HAP-1 (cell line): ENCODE measurements around the gene FBXW8.

Experiments used
- DNase-seq, 2 experiments: peaks; one replicate each; pipeline ENCODE4 v3.0.0-alpha.2; 2016 to 2020; ENCODE audit warnings: low spot score in 2 of 2
- H3K27me3 ChIP-seq: fragments of 250-450 bp; sonication (Bioruptor Pico); 2 replicates; pipeline ENCODE4 v1.5.1; 2020; ENCODE audit warnings: low read depth, mild to moderate bottlenecking, moderate library complexity
- H3K36me3 ChIP-seq: fragments of 250-450 bp; sonication (Bioruptor Pico); replicated peaks from 2 replicates; pipeline ENCODE4 v1.5.1; 2020; ENCODE audit warnings: mild to moderate bottlenecking
- H3K4me1 ChIP-seq: fragments of 250-450 bp; sonication (Bioruptor Pico); 2 replicates; pipeline ENCODE4 v1.5.1; 2020; ENCODE audit warnings: mild to moderate bottlenecking
- H3K4me3 ChIP-seq: fragments of 250-450 bp; sonication (Bioruptor Pico); 2 replicates; pipeline ENCODE4 v1.5.1; 2020; ENCODE audit warnings: mild to moderate bottlenecking, moderate library complexity
- H3K9me3 ChIP-seq: fragments of 250-450 bp; sonication (Bioruptor Pico); 2 replicates; pipeline ENCODE4 v1.5.1; 2020; ENCODE audit warnings: mild to moderate bottlenecking, moderate library complexity
- in situ Hi-C: fragments of 300-500 bp; cut with MboI; formaldehyde crosslinking; loops from 3 replicates; pipeline ENCODE4 v1.14.3; 2020; ENCODE audit warnings: low sequenced_read_pairs, inconsistent platforms, mixed read lengths

FBXW8 gene

GRCh38 chr12:116939734-116940133 is 29.0 kb downstream of the FBXW8 start:
- Histone ChIP-seq H3K27me3 (no peaks in the 10 kb centered on the region), H3K4me1 (no peaks in the 10 kb centered on the region), H3K36me3 (no peaks in the 10 kb centered on the region; the same call in 1 of the 2 replicates), H3K4me3 (no peak overlapping the region), H3K9me3 (no peaks in the 10 kb centered on the region)
- DNase-seq = no peak
- in situ Hi-C loops = no loop called here

GRCh38 chr12:116941188-116941587 is 30.4 kb downstream of the FBXW8 start:
- Histone ChIP-seq H3K27me3 (no peaks in the 10 kb centered on the region), H3K36me3 (peaks cover 5% of the 10 kb centered on the region), H3K4me1 (no peaks in the 10 kb centered on the region), H3K9me3 (no peaks in the 10 kb centered on the region), H3K4me3 (no peak overlapping the region)
- DNase-seq = no peak
- in situ Hi-C loops = no loop called here

GRCh38 chr12:116943419-116944372 is 32.9 kb downstream of the FBXW8 start:
- in situ Hi-C loops = no loop called here
- H3K9me3 ChIP-seq = no peaks in the 10 kb centered on the region
- H3K4me3 ChIP-seq = no peak overlapping the region
- no peak for DNase-seq
- H3K36me3 ChIP-seq = peaks cover 7% of the 10 kb centered on the region; the same call in 1 of the 2 replicates
- H3K4me1 ChIP-seq = no peaks in the 10 kb centered on the region
- H3K27me3 ChIP-seq = no peaks in the 10 kb centered on the region

GRCh38 chr12:116945886-116946550 is 35.3 kb downstream of the FBXW8 start:
- DNase-seq = no peak
- Histone ChIP-seq H3K36me3 (peaks cover 11% of the 10 kb centered on the region), H3K4me3 (no peak overlapping the region), H3K4me1 (no peaks in the 10 kb centered on the region), H3K9me3 (no peaks in the 10 kb centered on the region), H3K27me3 (no peaks in the 10 kb centered on the region)
- in situ Hi-C loops = no loop called here

GRCh38 chr12:116948298-116948697 is 37.5 kb downstream of the FBXW8 start:
- peaks cover 11% of the 10 kb centered on the region for H3K36me3 ChIP-seq
- no peak for DNase-seq
- H3K4me1 ChIP-seq = no peaks in the 10 kb centered on the region
- no peaks in the 10 kb centered on the region for H3K27me3 ChIP-seq
- in situ Hi-C loops = no loop called here
- no peak overlapping the region for H3K4me3 ChIP-seq
- H3K9me3 ChIP-seq = no peaks in the 10 kb centered on the region

- Histone ChIP-seq H3K36me3 (peaks cover 15% of the 10 kb centered on the region), H3K9me3 (no peaks in the 10 kb centered on the region), H3K27me3 (no peaks in the 10 kb centered on the region), H3K4me3 (no peak overlapping the region), H3K4me1 (no peaks in the 10 kb centered on the region)
- DNase-seq = no peak
- in situ Hi-C loops = no loop called here
These were observed 40.0 kb downstream of the FBXW8 start for GRCh38 chr12:116950628-116951325.

- no peaks in the 10 kb centered on the region for H3K27me3 ChIP-seq
- no peaks in the 10 kb centered on the region for H3K9me3 ChIP-seq
- peaks cover 8% of the 10 kb centered on the region for H3K36me3 ChIP-seq
- no peaks in the 10 kb centered on the region for H3K4me1 ChIP-seq
- in situ Hi-C loops = no loop called here
- no peak for DNase-seq
- H3K4me3 ChIP-seq = no peak overlapping the region
These were observed 44.1 kb downstream of the FBXW8 start for GRCh38 chr12:116954710-116955381.

- Histone ChIP-seq H3K4me1 (no peaks in the 10 kb centered on the region), H3K9me3 (no peaks in the 10 kb centered on the region), H3K27me3 (no peaks in the 10 kb centered on the region), H3K4me3 (no peak overlapping the region), H3K36me3 (peaks cover 7% of the 10 kb centered on the region; the same call in 1 of the 2 replicates)
- DNase-seq = no peak
- in situ Hi-C loops = no loop called here
These were observed 44.8 kb downstream of the FBXW8 start for GRCh38 chr12:116955382-116956021.

GRCh38 chr12:116958402-116959197 is 47.9 kb downstream of the FBXW8 start:
- Histone ChIP-seq H3K9me3 (no peaks in the 10 kb centered on the region), H3K36me3 (peaks cover 7% of the 10 kb centered on the region; the same call in 1 of the 2 replicates), H3K27me3 (no peaks in the 10 kb centered on the region), H3K4me1 (no peaks in the 10 kb centered on the region), H3K4me3 (no peak overlapping the region)
- no peak for DNase-seq
- in situ Hi-C loops = no loop called here

GRCh38 chr12:116959198-116959460 is 48.4 kb downstream of the FBXW8 start:
- in situ Hi-C loops = no loop called here
- H3K4me1 ChIP-seq = no peaks in the 10 kb centered on the region

GRCh38 chr12:116959845-116960514 is 49.2 kb downstream of the FBXW8 start:
- no peak overlapping the region for H3K4me3 ChIP-seq
- no peaks in the 10 kb centered on the region for H3K9me3 ChIP-seq
- peaks cover 15% of the 10 kb centered on the region for H3K36me3 ChIP-seq
- no peak for DNase-seq
- in situ Hi-C loops = no loop called here
- no peaks in the 10 kb centered on the region for H3K27me3 ChIP-seq
- H3K4me1 ChIP-seq = no peaks in the 10 kb centered on the region

More at GRCh38 chr12:116959198-116959460, 48.4 kb downstream of the FBXW8 start:
- Histone ChIP-seq H3K9me3 (no peaks in the 10 kb centered on the region), H3K4me3 (no peak overlapping the region), H3K36me3 (peaks cover 7% of the 10 kb centered on the region; the same call in 1 of the 2 replicates), H3K27me3 (no peaks in the 10 kb centered on the region)
- DNase-seq = no peak

- no peak for DNase-seq
- H3K4me1 ChIP-seq = no peaks in the 10 kb centered on the region
- no peaks in the 10 kb centered on the region for H3K9me3 ChIP-seq
- in situ Hi-C loops = no loop called here
- H3K27me3 ChIP-seq = no peaks in the 10 kb centered on the region
- peaks cover 16% of the 10 kb centered on the region for H3K36me3 ChIP-seq
- H3K4me3 ChIP-seq = no peak overlapping the region
These were observed 51.4 kb downstream of the FBXW8 start for GRCh38 chr12:116962197-116962596.
